Pericardium fibroblast (primary cell): ENCODE data around the gene RHOT2. TPM values are rescaled to one million over a fixed set of nuclear protein-coding genes. Genes with fewer than 3 reads are reported as not detected.

Experiments used
- total RNA-seq: library from RNA; depleted of rRNA; stranded (reverse); fragments of >200 nt; gene quantifications from 2 replicates; pipeline ENCODE4 v1.2.3, GENCODE V29; 2015

Gene RHOT2
- total RNA-seq, 1 donor from 2014 or later: 46.9 TPM

Other genes starting within 250 kb of the RHOT2 start
- 26.7 and 36.1 TPM in 2 replicates for gene RAB11FIP3, start 242.5 kb upstream of the RHOT2 start, total RNA-seq
- gene CAPN15, start 140.4 kb upstream of the RHOT2 start, total RNA-seq: 36.5 and 48.2 TPM in 2 replicates
- gene PRR35, start 107.7 kb upstream of the RHOT2 start, total RNA-seq: not detected in 2 replicates
- gene NHLRC4, start 101.1 kb upstream of the RHOT2 start, total RNA-seq: 3.8 and 5.0 TPM in 2 replicates
- gene PIGQ, start 98.2 kb upstream of the RHOT2 start, total RNA-seq: 28.5 and 35.1 TPM in 2 replicates
- 16.9 and 19.4 TPM in 2 replicates for gene RAB40C, start 78.1 kb upstream of the RHOT2 start, total RNA-seq
- gene WFIKKN1, start 37.1 kb upstream of the RHOT2 start, total RNA-seq: 0.12 TPM in 1 of 2 replicates, not detected in the other
- 152 and 181 TPM in 2 replicates for gene METTL26, start 31.8 kb upstream of the RHOT2 start, total RNA-seq
- 23.7 and 31.7 TPM in 2 replicates for gene MCRIP2, start 26.3 kb upstream of the RHOT2 start, total RNA-seq
- 8.5 TPM in 2 replicates for gene WDR90, start 18.8 kb upstream of the RHOT2 start, total RNA-seq
- 0.58 and 4.4 TPM in 2 replicates for gene RHBDL1, start 7.5 kb downstream of the RHOT2 start, total RNA-seq
- gene STUB1, start 12.3 kb downstream of the RHOT2 start, total RNA-seq: 163 and 189 TPM in 2 replicates
- gene JMJD8, start 16.2 kb downstream of the RHOT2 start, total RNA-seq: 58.3 and 58.7 TPM in 2 replicates
- 10.3 and 12.1 TPM in 2 replicates for gene WDR24, start 22.3 kb downstream of the RHOT2 start, total RNA-seq
- gene FBXL16, start 37.7 kb downstream of the RHOT2 start, total RNA-seq: 0.17 and 0.93 TPM in 2 replicates
- 119 and 164 TPM in 2 replicates for gene METRN, start 47.0 kb downstream of the RHOT2 start, total RNA-seq
- 32.9 and 39.3 TPM in 2 replicates for gene ANTKMT, start 53.0 kb downstream of the RHOT2 start, total RNA-seq
- gene CCDC78, start 58.3 kb downstream of the RHOT2 start, total RNA-seq: 0.94 and 2.1 TPM in 2 replicates
- 5.5 and 13.9 TPM in 2 replicates for gene HAGHL, start 59.0 kb downstream of the RHOT2 start, total RNA-seq
- gene CIAO3, start 72.9 kb downstream of the RHOT2 start, total RNA-seq: 13.4 and 18.3 TPM in 2 replicates
- 1.6 and 2.0 TPM in 2 replicates for gene MSLN, start 92.6 kb downstream of the RHOT2 start, total RNA-seq
- gene RPUSD1, start 120.2 kb downstream of the RHOT2 start, total RNA-seq: 17.6 and 21.6 TPM in 2 replicates
- gene CHTF18, start 120.5 kb downstream of the RHOT2 start, total RNA-seq: 1.6 and 7.8 TPM in 2 replicates
- gene GNG13, start 132.6 kb downstream of the RHOT2 start, total RNA-seq: not detected in 2 replicates